H1 (cell line): ENCODE measurements around the gene TSR3. TPM values are rescaled to one million over a fixed set of nuclear protein-coding genes. Genes with fewer than 3 reads are reported as not detected.

Experiments used
- CTCF ChIA-PET: fragments of 300-600 bp; sonication (Branson Sonifier 250); formaldehyde crosslinking; loops from one replicate; lab custom pipeline; 2021; ENCODE audit not compliant: partially characterized antibody; lab: Charles Lee
- POLR2A ChIA-PET: fragments of 300-600 bp; sonication (Branson Sonifier 250); formaldehyde crosslinking; loops from one replicate; lab custom pipeline; 2021; ENCODE audit warnings: inconsistent platforms; ENCODE audit not compliant: partially characterized antibody; lab: Charles Lee
- DNase-seq, 2 experiments: peaks; one replicate each; pipeline versions ENCODE4 v3.0.0 to v3.0.0-alpha.2; 2010 to 2022; ENCODE audit warnings: low spot score in 2 of 2, low read depth in 1 of 2, mixed read lengths in 1 of 2
- FAIRE-seq: peaks from 2 replicates; lab custom pipeline; 2011; peaks lifted over from hg19 to GRCh38; lab: Jason Lieb, UNC
- H2AFZ ChIP-seq: 2 replicates; pipeline ENCODE4 v1.8.1; 2012; ENCODE audit warnings: low read length, inconsistent platforms
- H2AK5ac ChIP-seq: 2 replicates; pipeline ENCODE4 v1.6.1; 2013; ENCODE audit warnings: low read depth, low read length
- H2BK120ac ChIP-seq: replicated peaks from 2 replicates; pipeline ENCODE3; 2013; ENCODE audit warnings: low read depth, low read length, inconsistent platforms
- H2BK12ac ChIP-seq: 2 replicates; pipeline ENCODE4 v1.6.1; 2013; ENCODE audit warnings: low read depth, low read length
- H2BK15ac ChIP-seq: 2 replicates; pipeline ENCODE4 v1.6.1; 2013; ENCODE audit warnings: low read length
- H2BK20ac ChIP-seq: 2 replicates; pipeline ENCODE4 v1.6.1; 2013; ENCODE audit warnings: low read length
- H2BK5ac ChIP-seq: 2 replicates; pipeline ENCODE4 v1.6.1; 2013; ENCODE audit warnings: low read depth, low read length
- H3K14ac ChIP-seq: 2 replicates; pipeline ENCODE4 v1.6.1; 2013; ENCODE audit warnings: inconsistent platforms; ENCODE audit not compliant: insufficient read length
- H3K18ac ChIP-seq: 2 replicates; pipeline ENCODE4 v1.6.1; 2013; ENCODE audit warnings: low read length; ENCODE audit errors: extremely low read depth
- H3K23ac ChIP-seq: 2 replicates; pipeline ENCODE4 v1.6.1; 2013; ENCODE audit warnings: inconsistent platforms; ENCODE audit not compliant: insufficient read length
- H3K23me2 ChIP-seq: 2 replicates; pipeline ENCODE4 v1.6.1; 2013; ENCODE audit warnings: low read depth, low read length
- H3K27ac ChIP-seq: 2 replicates; pipeline ENCODE4 v1.6.1; 2011; ENCODE audit warnings: low read depth, low read length, inconsistent platforms
- H3K27me3 ChIP-seq, 4 experiments: replicated peaks in 1 of 4; 1 replicate in 1 of 4; 2 replicates in 3 of 4; pipeline versions ENCODE4 v1.6.1 to v1.8.1; 2011 to 2013; ENCODE audit warnings: low read length in 3 of 4, mild to moderate bottlenecking in 3 of 4, inconsistent platforms in 2 of 4, mixed read lengths in 2 of 4, moderate library complexity in 1 of 4; ENCODE audit not compliant: control insufficient read depth in 3 of 4, insufficient read depth in 3 of 4; ENCODE audit errors: extremely low read depth in 1 of 4
- H3K36me3 ChIP-seq, 4 experiments: 2 replicates each; pipeline versions ENCODE4 v1.6.1 to v1.8.1; 2011 to 2013; ENCODE audit warnings: mild to moderate bottlenecking in 4 of 4, low read length in 3 of 4, moderate library complexity in 2 of 4, control low read depth in 1 of 4, inconsistent platforms in 1 of 4; ENCODE audit not compliant: insufficient read depth in 4 of 4, control insufficient read depth in 2 of 4
- H3K4ac ChIP-seq: replicated peaks from 2 replicates; pipeline ENCODE3; 2013; ENCODE audit warnings: low read length, low read depth, mixed read lengths, inconsistent platforms; ENCODE audit not compliant: insufficient read length
- H3K4me1 ChIP-seq, 4 experiments: replicated peaks in 1 of 4; 1 replicate in 1 of 4; 2 replicates in 3 of 4; pipeline versions ENCODE4 v1.6.1 to v1.8.1; 2011 to 2013; ENCODE audit warnings: low read length in 3 of 4, inconsistent platforms in 2 of 4, mixed read lengths in 1 of 4; ENCODE audit not compliant: insufficient read depth in 4 of 4, control insufficient read depth in 3 of 4
- H3K4me2 ChIP-seq, 2 experiments: 2 replicates each; pipeline versions ENCODE4 v1.6.1 to v1.8.1; 2011 to 2013; ENCODE audit warnings: low read depth in 2 of 2, low read length in 2 of 2, control low read depth in 1 of 2, inconsistent platforms in 1 of 2, mild to moderate bottlenecking in 1 of 2; ENCODE audit not compliant: insufficient read depth in 1 of 2
- H3K4me3 ChIP-seq, 4 experiments: fragments of 200-600, 300-600 bp in 1 of 4; sonication (generic), shearing (Covaris generic), sonication (Bioruptor Twin) in 1 of 4; 2 replicates each; pipeline versions ENCODE4 v1.5.1 to v1.8.1; 2011 to 2016; ENCODE audit warnings: low read length in 4 of 4, low read depth in 3 of 4, control low read depth in 2 of 4, inconsistent platforms in 2 of 4, mild to moderate bottlenecking in 2 of 4, mixed read lengths in 1 of 4, moderate library complexity in 1 of 4; ENCODE audit not compliant: insufficient read depth in 2 of 4; ENCODE audit errors: extremely low read depth in 1 of 4
- H3K56ac ChIP-seq: replicated peaks from 2 replicates; pipeline ENCODE3; 2013; ENCODE audit warnings: low read depth, mild to moderate bottlenecking, mixed read lengths, low read length, inconsistent platforms; ENCODE audit not compliant: insufficient read length
- H3K79me1 ChIP-seq: 2 replicates; pipeline ENCODE4 v1.6.1; 2013; ENCODE audit warnings: low read depth, low read length, control low read depth
- H3K79me2 ChIP-seq, 2 experiments: 2 replicates each; pipeline versions ENCODE4 v1.6.1 to v1.8.1; 2012 to 2013; ENCODE audit warnings: low read length in 2 of 2, mild to moderate bottlenecking in 2 of 2, inconsistent platforms in 1 of 2; ENCODE audit not compliant: insufficient read depth in 2 of 2, control insufficient read depth in 1 of 2
- H3K9ac ChIP-seq, 4 experiments: replicated peaks in 1 of 4; 1 replicate in 1 of 4; 2 replicates in 3 of 4; pipeline versions ENCODE4 v1.6.1 to v1.8.1; 2011 to 2013; ENCODE audit warnings: low read depth in 3 of 4, low read length in 3 of 4, control low read depth in 2 of 4, mild to moderate bottlenecking in 2 of 4, moderate library complexity in 2 of 4, inconsistent platforms in 1 of 4; ENCODE audit errors: extremely low read depth in 1 of 4
- H3K9me3 ChIP-seq, 2 experiments: 2 replicates each; pipeline versions ENCODE4 v1.6.1 to v1.8.1; 2012 to 2013; ENCODE audit warnings: mild to moderate bottlenecking in 2 of 2, moderate library complexity in 2 of 2, control low read depth in 1 of 2, inconsistent platforms in 1 of 2, low read depth in 1 of 2, low read length in 1 of 2, mixed read lengths in 1 of 2; ENCODE audit not compliant: insufficient read depth in 2 of 2
- H4K20me1 ChIP-seq, 2 experiments: replicated peaks in 1 of 2; 2 replicates each; pipeline versions ENCODE3 to v1.8.1; 2011 to 2013; ENCODE audit warnings: inconsistent platforms in 2 of 2, low read length in 2 of 2, mild to moderate bottlenecking in 1 of 2; ENCODE audit not compliant: insufficient read depth in 2 of 2, control insufficient read depth in 1 of 2
- H4K5ac ChIP-seq: 2 replicates; pipeline ENCODE4 v1.6.1; 2013; ENCODE audit warnings: low read length, low read depth, mixed read lengths, inconsistent platforms; ENCODE audit not compliant: insufficient read length
- H4K8ac ChIP-seq: 2 replicates; pipeline ENCODE4 v1.8.0; 2013; ENCODE audit warnings: mild to moderate bottlenecking, moderate library complexity, low read length, inconsistent platforms; ENCODE audit not compliant: insufficient read depth; ENCODE audit errors: extremely low read depth
- H4K91ac ChIP-seq: replicated peaks from 2 replicates; pipeline ENCODE3; 2013; ENCODE audit warnings: low read length, mixed read lengths, inconsistent platforms; ENCODE audit not compliant: insufficient read length
- CREB1 ChIP-seq: IDR thresholded peaks from 2 replicates; pipeline ENCODE4 v1.6.1; 2012; ENCODE audit warnings: inconsistent platforms
- E2F6 ChIP-seq: IDR thresholded peaks from 2 replicates; pipeline ENCODE4 v1.6.1; 2012; ENCODE audit warnings: inconsistent platforms
- EGR1 ChIP-seq: IDR thresholded peaks from 2 replicates; pipeline ENCODE4 v1.6.1; 2011; ENCODE audit warnings: low read depth, low read length, borderline replicate concordance
- SIRT6 ChIP-seq: IDR thresholded peaks from one replicate; pipeline ENCODE4 v1.7.1; 2012; ENCODE audit warnings: low read length, inconsistent platforms
- TBP ChIP-seq: IDR thresholded peaks from 2 replicates; pipeline ENCODE4 v1.6.1; 2011; ENCODE audit warnings: low read depth, low read length, improper control_type of control experiment
- WGBS, 2 experiments: shearing (Covaris generic) in 1 of 2; methylation state at CpG; one replicate each; pipeline versions ENCODE4 v1.1.6 to v1.1.7; 2013 to 2015; ENCODE audit warnings: low lambda C conversion rate in 2 of 2, mixed read lengths in 2 of 2, inconsistent platforms in 1 of 2, low coverage in 1 of 2, missing lambda C conversion rate in 1 of 2; ENCODE audit not compliant: insufficient replicate concordance in 2 of 2, insufficient coverage in 1 of 2, insufficient read length in 1 of 2; ENCODE audit errors: extremely low coverage in 1 of 2, missing lambda C conversion rate in 1 of 2; 5-methylcytosine and 5-hydroxymethylcytosine counted together
- polyA plus RNA-seq, 7 experiments: library from polyadenylated mRNA; depleted of rRNA in 3 of 7; stranded (reverse) in 5 of 7; unstranded in 2 of 7; fragments of >200 nt in 5 of 7; fragments of 200-250 nt in 2 of 7; gene quantifications; 1 replicate in 5 of 7; 2 replicates in 1 of 7; 4 replicates in 1 of 7; pipeline versions ENCODE4 v1.2.1 to v1.2.3, GENCODE V29; 2011 to 2013; ENCODE audit warnings: missing spikeins in 2 of 7, mixed read lengths in 2 of 7
- total RNA-seq: library from RNA; stranded (reverse); fragmentation: NEBNext Ultra II Directional; extraction: Animal tissue kit (Norgen Biotek cat#: 25700); gene quantifications from 2 replicates; pipeline ENCODE4 v1.2.1, GENCODE V29; 2021
- TF ChIP-seq, protein P1 (sequence below), 3 experiments: IDR thresholded peaks; 1 replicate in 2 of 3; 2 replicates in 1 of 3; pipeline versions ENCODE4 v1.5.1 to v1.6.1; 2011; ENCODE audit warnings: low read length in 3 of 3, mild to moderate bottlenecking in 3 of 3, inconsistent platforms in 2 of 3, low read depth in 1 of 3, moderate library complexity in 1 of 3; ENCODE audit not compliant: insufficient read depth in 1 of 3; ENCODE audit errors: control extremely low read depth in 1 of 3

The TSR3 gene
- total and polyA plus RNA-seq, 2 of the 8 experiments (the other 6 are each of a cell fraction or from before 2014, with no cell fraction given) = 43.1 to 52.3 TPM

GRCh38 chr16:1401061-1401757 is 49.5 kb upstream of the TSR3 start:
- Histone ChIP-seq H2BK120ac (no peak overlapping the region), H4K20me1 (peaks cover 0 to 9% of the 10 kb centered on the region in 2 experiments), H3K18ac (no peak overlapping the region), H3K79me1 (peaks cover 6% of the 10 kb centered on the region; the same call in 1 of the 2 replicates), H2BK12ac (no peak overlapping the region), H2AFZ (no peak overlapping the region), H3K4me3 (no peak overlapping the region), H3K36me3 (peaks cover 0 to 15% (median 1%) of the 10 kb centered on the region in 4 experiments; a peak in 3 of 8 replicates), H3K4me1 (no peaks in the 10 kb centered on the region), H2BK15ac (no peak overlapping the region), H3K27me3 (no peaks in the 10 kb centered on the region), H4K5ac (no peak overlapping the region), H3K9me3 (no peaks in the 10 kb centered on the region), H3K23ac (no peak overlapping the region), H3K56ac (no peak overlapping the region), H3K4ac (no peak overlapping the region), H3K23me2 (no peaks in the 10 kb centered on the region), H2BK5ac (no peak overlapping the region), H4K91ac (no peak overlapping the region), H2AK5ac (no peak overlapping the region), H4K8ac (no peak overlapping the region), H3K79me2 (peaks cover 0 to 6% of the 10 kb centered on the region in 2 experiments; a peak in 1 of 4 replicates), H2BK20ac (no peak overlapping the region)
- no peak for FAIRE-seq
- CTCF ChIA-PET = interaction anchor here (0.6 to 1.5 kb wide), 6 partner anchors 10 to 1542 kb away, joined by 3 to 6 read pairs (median 3); no protein-coding TSS in a partner anchor
- DNase-seq = no peak
- POLR2A ChIA-PET = interaction anchor here (1.0 to 1.1 kb wide), 2 partner anchors 23 to 371 kb away, joined by 4 to 5 read pairs; partner anchors contain the start of genes EME2 and MRPS34
- WGBS, 2 experiments = 88% methylated on average over 25 of the region's 29 CpGs; no CpG with 5 or more reads in 1 of the 2 experiments
- no peak for TF ChIP-seq SIRT6
- TF ChIP-seq, protein P1, sequence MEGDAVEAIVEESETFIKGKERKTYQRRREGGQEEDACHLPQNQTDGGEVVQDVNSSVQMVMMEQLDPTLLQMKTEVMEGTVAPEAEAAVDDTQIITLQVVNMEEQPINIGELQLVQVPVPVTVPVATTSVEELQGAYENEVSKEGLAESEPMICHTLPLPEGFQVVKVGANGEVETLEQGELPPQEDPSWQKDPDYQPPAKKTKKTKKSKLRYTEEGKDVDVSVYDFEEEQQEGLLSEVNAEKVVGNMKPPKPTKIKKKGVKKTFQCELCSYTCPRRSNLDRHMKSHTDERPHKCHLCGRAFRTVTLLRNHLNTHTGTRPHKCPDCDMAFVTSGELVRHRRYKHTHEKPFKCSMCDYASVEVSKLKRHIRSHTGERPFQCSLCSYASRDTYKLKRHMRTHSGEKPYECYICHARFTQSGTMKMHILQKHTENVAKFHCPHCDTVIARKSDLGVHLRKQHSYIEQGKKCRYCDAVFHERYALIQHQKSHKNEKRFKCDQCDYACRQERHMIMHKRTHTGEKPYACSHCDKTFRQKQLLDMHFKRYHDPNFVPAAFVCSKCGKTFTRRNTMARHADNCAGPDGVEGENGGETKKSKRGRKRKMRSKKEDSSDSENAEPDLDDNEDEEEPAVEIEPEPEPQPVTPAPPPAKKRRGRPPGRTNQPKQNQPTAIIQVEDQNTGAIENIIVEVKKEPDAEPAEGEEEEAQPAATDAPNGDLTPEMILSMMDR (IDR thresholded peaks at IDR 0.05; ENCODE audit: control extremely low read depth in 1 of 3, insufficient read depth in 1 of 3, low read depth in 1 of 3, low read length in 3 of 3) = 0 out of 4 replicates have a peak, but pooled peaks of 1 of the 3 experiments have one; percentile 3
- no peak for TF ChIP-seq CREB1
- TF ChIP-seq E2F6 = no peak
- no peak for TF ChIP-seq TBP
- TF ChIP-seq EGR1 = no peak
- TF ChIP-seq, all 59 proteins: peak for 1
- no peak overlapping the region for H3K9ac ChIP-seq
- H3K27ac ChIP-seq = no peak overlapping the region
- no peak overlapping the region for H3K14ac ChIP-seq
- no peak overlapping the region for H3K4me2 ChIP-seq
